ENCODE measurements around the gene ZNF770. TPM values are rescaled to one million over a fixed set of nuclear protein-coding genes. Genes with fewer than 3 reads are reported as not detected.

The ZNF770 gene, protein sequence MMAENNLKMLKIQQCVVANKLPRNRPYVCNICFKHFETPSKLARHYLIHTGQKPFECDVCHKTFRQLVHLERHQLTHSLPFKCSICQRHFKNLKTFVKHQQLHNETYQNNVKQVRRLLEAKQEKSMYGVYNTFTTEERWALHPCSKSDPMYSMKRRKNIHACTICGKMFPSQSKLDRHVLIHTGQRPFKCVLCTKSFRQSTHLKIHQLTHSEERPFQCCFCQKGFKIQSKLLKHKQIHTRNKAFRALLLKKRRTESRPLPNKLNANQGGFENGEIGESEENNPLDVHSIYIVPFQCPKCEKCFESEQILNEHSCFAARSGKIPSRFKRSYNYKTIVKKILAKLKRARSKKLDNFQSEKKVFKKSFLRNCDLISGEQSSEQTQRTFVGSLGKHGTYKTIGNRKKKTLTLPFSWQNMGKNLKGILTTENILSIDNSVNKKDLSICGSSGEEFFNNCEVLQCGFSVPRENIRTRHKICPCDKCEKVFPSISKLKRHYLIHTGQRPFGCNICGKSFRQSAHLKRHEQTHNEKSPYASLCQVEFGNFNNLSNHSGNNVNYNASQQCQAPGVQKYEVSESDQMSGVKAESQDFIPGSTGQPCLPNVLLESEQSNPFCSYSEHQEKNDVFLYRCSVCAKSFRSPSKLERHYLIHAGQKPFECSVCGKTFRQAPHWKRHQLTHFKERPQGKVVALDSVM
- total RNA-seq (2014; rRNA removed; shearing (Covaris generic)) = 28.7 and 30.2 TPM in 2 replicates
- 15.1 and 21.6 TPM in 2 replicates for polyA plus RNA-seq (2015; cell fraction: cytosol; rRNA removed)
- polyA plus RNA-seq (2015; cell fraction: nucleus; rRNA removed) = 23.3 and 24.0 TPM in 2 replicates

GRCh38 chr15:34988027-34988902, at the start of gene ZNF770:
ZNF770 (minus strand) TSS chr15:34988287; CDS start chr15:34983434, 4,853 bp downstream.
- in situ Hi-C loops (cut with HindIII; ENCODE audit: low pct_unique_long_range_greater_than_20kb, low sequenced_read_pairs) = no loop called here

GRCh38 chr15:35028235-35028984, 40.3 kb upstream of the ZNF770 start:
- no peak for DNase-seq (ENCODE audit: low read depth, low spot score)
- in situ Hi-C loops (cut with HindIII; ENCODE audit: low pct_unique_long_range_greater_than_20kb, low sequenced_read_pairs) = no loop called here

More at GRCh38 chr15:34988027-34988902, at the start of gene ZNF770:
- DNase-seq (ENCODE audit: low read depth, low spot score) = peak; percentile 73

- no peak for DNase-seq (ENCODE audit: low read depth, low spot score)
- in situ Hi-C loops (cut with HindIII; ENCODE audit: low pct_unique_long_range_greater_than_20kb, low sequenced_read_pairs) = no loop called here
Observed at GRCh38 chr15:35023804-35024203, 35.7 kb upstream of the ZNF770 start.

DNA sequence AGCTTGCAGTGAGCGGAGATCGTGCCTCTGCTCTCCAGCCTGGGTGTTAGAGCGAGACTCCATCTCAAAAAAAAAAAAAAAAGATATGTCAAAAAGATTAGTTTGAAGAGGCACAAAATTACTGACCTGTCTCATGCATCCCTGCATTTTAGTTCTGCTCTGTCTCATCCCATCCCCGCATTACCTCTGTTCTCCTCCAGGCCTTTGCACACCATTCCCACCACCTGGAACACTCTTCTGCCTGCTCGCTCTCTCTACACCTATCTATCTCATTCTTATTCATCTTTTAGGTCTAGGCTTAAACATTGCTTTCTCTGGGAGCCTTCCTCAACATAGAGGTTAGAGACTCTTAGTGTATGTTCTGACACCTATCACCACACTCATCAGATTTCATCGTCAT, 32.9 kb upstream of the ZNF770 start:
- DNase-seq (ENCODE audit: low read depth, low spot score) = no peak
- in situ Hi-C loops (cut with HindIII; ENCODE audit: low pct_unique_long_range_greater_than_20kb, low sequenced_read_pairs) = no loop called here

DNA sequence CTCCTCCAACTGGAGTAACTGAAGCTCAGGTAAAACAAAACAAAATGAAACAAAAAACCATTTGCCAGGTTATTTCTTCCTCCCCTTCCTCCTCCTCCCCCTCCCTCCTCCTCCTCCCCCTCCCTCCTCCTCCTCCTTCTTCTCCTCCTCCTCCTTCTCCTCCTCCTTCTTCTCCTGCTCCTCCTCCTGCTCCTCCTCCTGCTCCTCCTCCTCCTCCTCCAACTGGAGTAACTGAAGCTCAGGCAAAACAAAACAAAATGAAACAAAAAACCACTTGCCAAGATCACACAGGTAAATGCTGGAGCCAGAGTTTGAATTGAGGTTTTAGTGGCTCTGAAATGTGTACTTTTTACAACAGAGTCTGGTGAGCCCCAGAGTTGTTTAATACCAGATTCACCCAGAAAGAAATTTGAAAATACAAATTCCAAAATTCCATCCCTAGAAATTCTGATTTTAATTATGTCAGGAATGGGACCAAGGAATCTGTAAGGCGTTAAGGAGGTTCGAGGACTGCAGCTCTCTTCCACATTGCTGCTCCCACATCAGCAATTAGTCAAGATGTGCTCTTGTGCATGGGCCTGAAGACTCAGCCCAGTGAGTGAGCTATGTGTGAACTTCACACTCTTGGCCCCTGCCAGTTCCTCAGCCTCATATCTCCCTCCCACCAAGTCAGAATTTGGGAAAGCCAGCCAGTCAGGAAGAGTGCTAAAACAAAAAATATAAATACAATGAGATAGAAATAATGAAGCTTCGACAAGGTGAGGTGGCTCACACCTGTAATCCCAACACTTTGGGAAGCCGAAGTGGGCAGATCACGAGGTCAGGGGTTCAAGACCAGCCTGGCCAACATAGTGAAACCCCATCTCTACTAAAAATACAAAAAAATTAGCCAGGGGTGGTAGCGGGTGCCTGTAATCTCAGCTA, 31.6 kb upstream of the ZNF770 start:
- DNase-seq (ENCODE audit: low read depth, low spot score) = peak; percentile 37
- in situ Hi-C loops (cut with HindIII; ENCODE audit: low pct_unique_long_range_greater_than_20kb, low sequenced_read_pairs) = no loop called here

- DNase-seq (ENCODE audit: low read depth, low spot score) = no peak
- in situ Hi-C loops (cut with HindIII; ENCODE audit: low pct_unique_long_range_greater_than_20kb, low sequenced_read_pairs) = no loop called here
Observed at GRCh38 chr15:35014241-35014640, 26.2 kb upstream of the ZNF770 start.

GRCh38 chr15:35013370-35013769, 25.3 kb upstream of the ZNF770 start:
- in situ Hi-C loops (cut with HindIII; ENCODE audit: low pct_unique_long_range_greater_than_20kb, low sequenced_read_pairs) = no loop called here
- DNase-seq (ENCODE audit: low read depth, low spot score) = no peak

- DNase-seq (ENCODE audit: low read depth, low spot score) = no peak
- in situ Hi-C loops (cut with HindIII; ENCODE audit: low pct_unique_long_range_greater_than_20kb, low sequenced_read_pairs) = no loop called here
Observed at GRCh38 chr15:35007397-35007796, 19.3 kb upstream of the ZNF770 start.

- in situ Hi-C loops (cut with HindIII; ENCODE audit: low pct_unique_long_range_greater_than_20kb, low sequenced_read_pairs) = no loop called here
Observed at GRCh38 chr15:35005933-35006332, 17.8 kb upstream of the ZNF770 start.

GRCh38 chr15:35003928-35004327, 15.8 kb upstream of the ZNF770 start:
- in situ Hi-C loops (cut with HindIII; ENCODE audit: low pct_unique_long_range_greater_than_20kb, low sequenced_read_pairs) = no loop called here
- no peak for DNase-seq (ENCODE audit: low read depth, low spot score)

More at GRCh38 chr15:35005933-35006332, 17.8 kb upstream of the ZNF770 start:
- DNase-seq (ENCODE audit: low read depth, low spot score) = no peak

DNA sequence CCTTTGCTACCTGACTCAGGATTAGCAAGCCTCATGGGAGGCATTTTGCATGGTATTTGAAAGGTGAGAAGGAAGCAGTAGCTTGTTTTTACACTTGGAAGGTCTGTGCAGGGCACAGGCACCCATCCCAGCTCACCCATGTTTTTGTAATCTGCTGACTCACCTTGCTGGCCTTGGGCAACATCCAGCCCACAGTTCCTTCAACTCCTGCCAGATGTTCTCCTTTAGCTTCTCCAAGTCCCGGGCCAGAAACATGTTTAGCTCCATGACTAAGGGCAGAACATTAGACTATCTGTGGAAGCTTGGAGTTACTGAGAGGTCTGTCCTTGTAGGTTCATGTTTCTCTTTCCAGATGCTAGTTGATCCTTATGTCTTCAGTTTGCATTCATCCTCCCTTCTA, 12.4 kb upstream of the ZNF770 start:
- in situ Hi-C loops (cut with HindIII; ENCODE audit: low pct_unique_long_range_greater_than_20kb, low sequenced_read_pairs) = no loop called here
- no peak for DNase-seq (ENCODE audit: low read depth, low spot score)

GRCh38 chr15:34999906-35000305, 11.8 kb upstream of the ZNF770 start:
- in situ Hi-C loops (cut with HindIII; ENCODE audit: low pct_unique_long_range_greater_than_20kb, low sequenced_read_pairs) = no loop called here
- DNase-seq (ENCODE audit: low read depth, low spot score) = no peak

DNA sequence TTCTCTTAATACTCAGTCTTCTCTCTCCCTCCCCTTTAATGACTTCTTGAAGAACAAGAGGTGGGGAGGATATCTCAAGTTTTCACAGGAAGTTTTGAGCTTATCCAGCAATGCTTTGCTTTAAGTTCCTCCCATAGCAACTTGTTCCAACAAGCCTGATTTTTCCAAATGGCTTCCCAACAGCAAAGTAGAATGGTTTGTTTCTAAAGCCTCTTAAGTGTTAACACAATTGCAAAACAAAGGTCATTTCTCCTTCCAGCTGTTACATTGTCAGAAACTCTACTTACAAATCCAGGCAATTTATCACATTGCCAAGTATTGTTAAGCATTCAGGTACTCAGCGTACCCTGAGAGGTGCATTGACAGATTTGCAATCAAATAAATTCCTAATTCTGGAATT, 6.8 kb upstream of the ZNF770 start:
- in situ Hi-C loops (cut with HindIII; ENCODE audit: low pct_unique_long_range_greater_than_20kb, low sequenced_read_pairs) = no loop called here
- no peak for DNase-seq (ENCODE audit: low read depth, low spot score)

GRCh38 chr15:34993877-34994276, 5.8 kb upstream of the ZNF770 start:
- in situ Hi-C loops (cut with HindIII; ENCODE audit: low pct_unique_long_range_greater_than_20kb, low sequenced_read_pairs) = no loop called here
- no peak for DNase-seq (ENCODE audit: low read depth, low spot score)

DNA sequence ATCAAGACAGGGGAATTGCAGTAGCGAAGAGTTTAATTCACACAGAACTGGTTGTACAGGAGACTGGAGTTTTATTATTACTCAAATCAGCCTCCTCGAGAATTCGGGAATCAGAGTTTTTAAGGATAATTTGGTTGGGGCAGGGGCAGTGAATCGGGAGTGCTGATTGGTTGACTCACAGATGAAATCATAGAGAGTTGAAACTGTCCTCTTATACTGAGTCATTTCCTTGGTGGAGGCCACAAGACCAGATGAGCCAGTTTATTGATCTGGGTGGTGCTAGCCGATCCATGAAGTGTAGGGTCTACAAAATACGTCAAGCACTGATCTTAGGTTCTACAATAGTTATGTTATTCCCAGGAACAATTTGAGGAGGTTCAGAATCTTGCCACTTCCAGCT, 5.3 kb upstream of the ZNF770 start:
- in situ Hi-C loops (cut with HindIII; ENCODE audit: low pct_unique_long_range_greater_than_20kb, low sequenced_read_pairs) = no loop called here
- no peak for DNase-seq (ENCODE audit: low read depth, low spot score)

DNA sequence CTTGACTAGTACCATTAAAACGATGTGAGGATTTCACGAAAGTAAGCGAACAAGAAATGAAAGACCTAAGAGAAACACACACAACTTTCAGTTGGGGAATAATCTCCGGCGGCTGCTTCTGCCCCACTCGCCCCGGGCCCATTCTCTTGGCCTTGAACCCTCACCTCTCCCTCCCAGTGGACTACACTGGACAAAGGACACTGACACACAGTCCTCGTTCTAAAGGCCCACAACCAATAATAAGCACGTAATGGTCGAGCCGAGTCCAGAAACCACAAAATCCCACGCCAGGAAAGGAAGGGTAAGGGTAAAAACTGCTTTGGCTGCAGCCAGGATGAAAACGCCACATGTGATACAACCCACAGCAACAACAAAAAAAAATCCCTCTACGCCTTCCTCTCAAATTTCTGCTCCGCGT, 469 bp downstream of the ZNF770 start:
- DNase-seq (ENCODE audit: low read depth, low spot score) = no peak
- in situ Hi-C loops (cut with HindIII; ENCODE audit: low pct_unique_long_range_greater_than_20kb, low sequenced_read_pairs) = no loop called here

Measured in SK-MEL-5 (cell line).